H1 (cell line): ENCODE data around the gene TNP2. TPM values are rescaled to one million over a fixed set of nuclear protein-coding genes. Genes with fewer than 3 reads are reported as not detected.

Source experiments
- CTCF ChIA-PET: fragments of 300-600 bp; sonication (Branson Sonifier 250); formaldehyde crosslinking; loops from one replicate; lab custom pipeline; 2021; ENCODE audit not compliant: partially characterized antibody; lab: Charles Lee
- POLR2A ChIA-PET: fragments of 300-600 bp; sonication (Branson Sonifier 250); formaldehyde crosslinking; loops from one replicate; lab custom pipeline; 2021; ENCODE audit warnings: inconsistent platforms; ENCODE audit not compliant: partially characterized antibody; lab: Charles Lee
- DNase-seq, 2 experiments: peaks; one replicate each; pipeline versions ENCODE4 v3.0.0 to v3.0.0-alpha.2; 2010 to 2022; ENCODE audit warnings: low spot score in 2 of 2, low read depth in 1 of 2, mixed read lengths in 1 of 2
- FAIRE-seq: peaks from 2 replicates; lab custom pipeline; 2011; peaks lifted over from hg19 to GRCh38; lab: Jason Lieb, UNC
- H2AFZ ChIP-seq: 2 replicates; pipeline ENCODE4 v1.8.1; 2012; ENCODE audit warnings: low read length, inconsistent platforms
- H2AK5ac ChIP-seq: 2 replicates; pipeline ENCODE4 v1.6.1; 2013; ENCODE audit warnings: low read depth, low read length
- H2BK120ac ChIP-seq: replicated peaks from 2 replicates; pipeline ENCODE3; 2013; ENCODE audit warnings: low read depth, low read length, inconsistent platforms
- H2BK12ac ChIP-seq: 2 replicates; pipeline ENCODE4 v1.6.1; 2013; ENCODE audit warnings: low read depth, low read length
- H2BK15ac ChIP-seq: 2 replicates; pipeline ENCODE4 v1.6.1; 2013; ENCODE audit warnings: low read length
- H2BK20ac ChIP-seq: 2 replicates; pipeline ENCODE4 v1.6.1; 2013; ENCODE audit warnings: low read length
- H2BK5ac ChIP-seq: 2 replicates; pipeline ENCODE4 v1.6.1; 2013; ENCODE audit warnings: low read depth, low read length
- H3K14ac ChIP-seq: 2 replicates; pipeline ENCODE4 v1.6.1; 2013; ENCODE audit warnings: inconsistent platforms; ENCODE audit not compliant: insufficient read length
- H3K18ac ChIP-seq: 2 replicates; pipeline ENCODE4 v1.6.1; 2013; ENCODE audit warnings: low read length; ENCODE audit errors: extremely low read depth
- H3K23ac ChIP-seq: 2 replicates; pipeline ENCODE4 v1.6.1; 2013; ENCODE audit warnings: inconsistent platforms; ENCODE audit not compliant: insufficient read length
- H3K23me2 ChIP-seq: 2 replicates; pipeline ENCODE4 v1.6.1; 2013; ENCODE audit warnings: low read depth, low read length
- H3K27ac ChIP-seq: 2 replicates; pipeline ENCODE4 v1.6.1; 2011; ENCODE audit warnings: low read depth, low read length, inconsistent platforms
- H3K27me3 ChIP-seq, 4 experiments: replicated peaks in 1 of 4; 1 replicate in 1 of 4; 2 replicates in 3 of 4; pipeline versions ENCODE4 v1.6.1 to v1.8.1; 2011 to 2013; ENCODE audit warnings: low read length in 3 of 4, mild to moderate bottlenecking in 3 of 4, inconsistent platforms in 2 of 4, mixed read lengths in 2 of 4, moderate library complexity in 1 of 4; ENCODE audit not compliant: control insufficient read depth in 3 of 4, insufficient read depth in 3 of 4; ENCODE audit errors: extremely low read depth in 1 of 4
- H3K36me3 ChIP-seq, 4 experiments: 2 replicates each; pipeline versions ENCODE4 v1.6.1 to v1.8.1; 2011 to 2013; ENCODE audit warnings: mild to moderate bottlenecking in 4 of 4, low read length in 3 of 4, moderate library complexity in 2 of 4, control low read depth in 1 of 4, inconsistent platforms in 1 of 4; ENCODE audit not compliant: insufficient read depth in 4 of 4, control insufficient read depth in 2 of 4
- H3K4ac ChIP-seq: replicated peaks from 2 replicates; pipeline ENCODE3; 2013; ENCODE audit warnings: low read length, low read depth, mixed read lengths, inconsistent platforms; ENCODE audit not compliant: insufficient read length
- H3K4me1 ChIP-seq, 4 experiments: replicated peaks in 1 of 4; 1 replicate in 1 of 4; 2 replicates in 3 of 4; pipeline versions ENCODE4 v1.6.1 to v1.8.1; 2011 to 2013; ENCODE audit warnings: low read length in 3 of 4, inconsistent platforms in 2 of 4, mixed read lengths in 1 of 4; ENCODE audit not compliant: insufficient read depth in 4 of 4, control insufficient read depth in 3 of 4
- H3K4me2 ChIP-seq, 2 experiments: 2 replicates each; pipeline versions ENCODE4 v1.6.1 to v1.8.1; 2011 to 2013; ENCODE audit warnings: low read depth in 2 of 2, low read length in 2 of 2, control low read depth in 1 of 2, inconsistent platforms in 1 of 2, mild to moderate bottlenecking in 1 of 2; ENCODE audit not compliant: insufficient read depth in 1 of 2
- H3K4me3 ChIP-seq, 4 experiments: fragments of 200-600, 300-600 bp in 1 of 4; sonication (generic), shearing (Covaris generic), sonication (Bioruptor Twin) in 1 of 4; 2 replicates each; pipeline versions ENCODE4 v1.5.1 to v1.8.1; 2011 to 2016; ENCODE audit warnings: low read length in 4 of 4, low read depth in 3 of 4, control low read depth in 2 of 4, inconsistent platforms in 2 of 4, mild to moderate bottlenecking in 2 of 4, mixed read lengths in 1 of 4, moderate library complexity in 1 of 4; ENCODE audit not compliant: insufficient read depth in 2 of 4; ENCODE audit errors: extremely low read depth in 1 of 4
- H3K56ac ChIP-seq: replicated peaks from 2 replicates; pipeline ENCODE3; 2013; ENCODE audit warnings: low read depth, mild to moderate bottlenecking, mixed read lengths, low read length, inconsistent platforms; ENCODE audit not compliant: insufficient read length
- H3K79me1 ChIP-seq: 2 replicates; pipeline ENCODE4 v1.6.1; 2013; ENCODE audit warnings: low read depth, low read length, control low read depth
- H3K79me2 ChIP-seq, 2 experiments: 2 replicates each; pipeline versions ENCODE4 v1.6.1 to v1.8.1; 2012 to 2013; ENCODE audit warnings: low read length in 2 of 2, mild to moderate bottlenecking in 2 of 2, inconsistent platforms in 1 of 2; ENCODE audit not compliant: insufficient read depth in 2 of 2, control insufficient read depth in 1 of 2
- H3K9ac ChIP-seq, 4 experiments: replicated peaks in 1 of 4; 1 replicate in 1 of 4; 2 replicates in 3 of 4; pipeline versions ENCODE4 v1.6.1 to v1.8.1; 2011 to 2013; ENCODE audit warnings: low read depth in 3 of 4, low read length in 3 of 4, control low read depth in 2 of 4, mild to moderate bottlenecking in 2 of 4, moderate library complexity in 2 of 4, inconsistent platforms in 1 of 4; ENCODE audit errors: extremely low read depth in 1 of 4
- H3K9me3 ChIP-seq, 2 experiments: 2 replicates each; pipeline versions ENCODE4 v1.6.1 to v1.8.1; 2012 to 2013; ENCODE audit warnings: mild to moderate bottlenecking in 2 of 2, moderate library complexity in 2 of 2, control low read depth in 1 of 2, inconsistent platforms in 1 of 2, low read depth in 1 of 2, low read length in 1 of 2, mixed read lengths in 1 of 2; ENCODE audit not compliant: insufficient read depth in 2 of 2
- H4K20me1 ChIP-seq, 2 experiments: replicated peaks in 1 of 2; 2 replicates each; pipeline versions ENCODE3 to v1.8.1; 2011 to 2013; ENCODE audit warnings: inconsistent platforms in 2 of 2, low read length in 2 of 2, mild to moderate bottlenecking in 1 of 2; ENCODE audit not compliant: insufficient read depth in 2 of 2, control insufficient read depth in 1 of 2
- H4K5ac ChIP-seq: 2 replicates; pipeline ENCODE4 v1.6.1; 2013; ENCODE audit warnings: low read length, low read depth, mixed read lengths, inconsistent platforms; ENCODE audit not compliant: insufficient read length
- H4K8ac ChIP-seq: 2 replicates; pipeline ENCODE4 v1.8.0; 2013; ENCODE audit warnings: mild to moderate bottlenecking, moderate library complexity, low read length, inconsistent platforms; ENCODE audit not compliant: insufficient read depth; ENCODE audit errors: extremely low read depth
- H4K91ac ChIP-seq: replicated peaks from 2 replicates; pipeline ENCODE3; 2013; ENCODE audit warnings: low read length, mixed read lengths, inconsistent platforms; ENCODE audit not compliant: insufficient read length
- BCL11A ChIP-seq, 2 experiments: IDR thresholded peaks; one replicate each; pipeline ENCODE4 v1.6.1; 2011; ENCODE audit warnings: low read depth in 2 of 2, low read length in 2 of 2, mild to moderate bottlenecking in 2 of 2
- BRCA1 ChIP-seq: IDR thresholded peaks from 2 replicates; pipeline ENCODE4 v1.6.1; 2012; ENCODE audit warnings: low read depth, low read length, improper control_type of control experiment
- CBX5 ChIP-seq: fragments of 300-800, 300-1000 bp; sonication (generic); IDR thresholded peaks from 2 replicates; pipeline ENCODE4 v1.7.1; 2016; ENCODE audit warnings: antibody characterized with exemption, low read length, low read depth
- CBX8 ChIP-seq: fragments of 300-800, 300-1000 bp; sonication (generic); IDR thresholded peaks from 2 replicates; pipeline ENCODE4 v1.7.1; 2016; ENCODE audit warnings: low read depth, low read length, borderline replicate concordance
- CHD2 ChIP-seq: IDR thresholded peaks from 2 replicates; pipeline ENCODE4 v1.6.1; 2012; ENCODE audit warnings: low read length, improper control_type of control experiment
- CTBP2 ChIP-seq: IDR thresholded peaks from 2 replicates; pipeline ENCODE4 v1.7.0; 2011; ENCODE audit warnings: borderline replicate concordance, mild to moderate bottlenecking, moderate library complexity, mixed read lengths, low read length; ENCODE audit not compliant: insufficient read depth, insufficient read length
- NANOG ChIP-seq: IDR thresholded peaks from 2 replicates; pipeline ENCODE4 v1.6.1; 2011; ENCODE audit warnings: low read length, low read depth, mild to moderate bottlenecking, inconsistent platforms; ENCODE audit not compliant: insufficient read depth, poor library complexity, severe bottlenecking
- NRF1 ChIP-seq: IDR thresholded peaks from 2 replicates; pipeline ENCODE4 v1.6.1; 2011; ENCODE audit warnings: mild to moderate bottlenecking, low read depth, low read length, improper control_type of control experiment
- POLR2A ChIP-seq, 2 experiments: IDR thresholded peaks; 1 replicate in 1 of 2; 2 replicates in 1 of 2; pipeline ENCODE4 v1.6.1; 2011; ENCODE audit warnings: low read depth in 2 of 2, low read length in 2 of 2, mild to moderate bottlenecking in 2 of 2; ENCODE audit errors: control extremely low read depth in 1 of 2
- SIN3A ChIP-seq, 2 experiments: IDR thresholded peaks in 1 of 2; conservative IDR thresholded peaks in 1 of 2; 2 replicates each; pipeline ENCODE4 v1.6.1; 2011 to 2012; ENCODE audit warnings: low read length in 2 of 2, improper control_type of control experiment in 1 of 2, low read depth in 1 of 2, mild to moderate bottlenecking in 1 of 2
- TBP ChIP-seq: IDR thresholded peaks from 2 replicates; pipeline ENCODE4 v1.6.1; 2011; ENCODE audit warnings: low read depth, low read length, improper control_type of control experiment
- TCF12 ChIP-seq: IDR thresholded peaks from 2 replicates; pipeline ENCODE4 v1.6.1; 2011; ENCODE audit warnings: low read depth, mild to moderate bottlenecking, low read length
- YY1 ChIP-seq: IDR thresholded peaks from 2 replicates; pipeline ENCODE4 v1.6.1; 2011; ENCODE audit warnings: low read depth, mild to moderate bottlenecking, low read length
- WGBS, 2 experiments: shearing (Covaris generic) in 1 of 2; methylation state at CpG; one replicate each; pipeline versions ENCODE4 v1.1.6 to v1.1.7; 2013 to 2015; ENCODE audit warnings: low lambda C conversion rate in 2 of 2, mixed read lengths in 2 of 2, inconsistent platforms in 1 of 2, low coverage in 1 of 2, missing lambda C conversion rate in 1 of 2; ENCODE audit not compliant: insufficient replicate concordance in 2 of 2, insufficient coverage in 1 of 2, insufficient read length in 1 of 2; ENCODE audit errors: extremely low coverage in 1 of 2, missing lambda C conversion rate in 1 of 2; 5-methylcytosine and 5-hydroxymethylcytosine counted together
- polyA plus RNA-seq, 7 experiments: library from polyadenylated mRNA; depleted of rRNA in 3 of 7; stranded (reverse) in 5 of 7; unstranded in 2 of 7; fragments of >200 nt in 5 of 7; fragments of 200-250 nt in 2 of 7; gene quantifications; 1 replicate in 5 of 7; 2 replicates in 1 of 7; 4 replicates in 1 of 7; pipeline versions ENCODE4 v1.2.1 to v1.2.3, GENCODE V29; 2011 to 2013; ENCODE audit warnings: missing spikeins in 2 of 7, mixed read lengths in 2 of 7
- total RNA-seq: library from RNA; stranded (reverse); fragmentation: NEBNext Ultra II Directional; extraction: Animal tissue kit (Norgen Biotek cat#: 25700); gene quantifications from 2 replicates; pipeline ENCODE4 v1.2.1, GENCODE V29; 2021
- TF ChIP-seq, protein P1 (sequence below): IDR thresholded peaks from 2 replicates; pipeline ENCODE4 v1.6.1; 2011; ENCODE audit warnings: low read depth, mild to moderate bottlenecking, low read length; ENCODE audit not compliant: insufficient read depth

Gene TNP2
- total and polyA plus RNA-seq, 2 of the 8 experiments (the other 6 are each of a cell fraction or from before 2014, with no cell fraction given): not detected

DNA sequence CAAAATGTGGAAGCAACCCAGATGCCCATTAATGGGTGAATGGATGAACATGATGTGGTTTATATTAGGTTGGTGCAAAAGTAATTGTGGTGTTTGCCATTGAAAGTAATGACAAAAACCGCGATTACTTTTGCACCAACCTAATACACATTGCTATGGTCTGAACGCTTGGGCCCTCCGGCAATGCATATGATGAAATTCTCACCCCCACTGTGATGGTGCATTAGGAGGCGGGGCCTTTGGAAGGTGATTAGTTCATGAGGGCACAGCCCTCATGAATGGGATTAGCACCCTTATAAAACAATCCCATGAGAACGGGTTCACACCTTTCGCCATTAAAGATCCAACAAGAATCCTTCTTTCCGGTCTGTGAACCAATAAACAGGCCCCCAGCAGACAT lies 37.3 kb upstream of the TNP2 start:
- Histone ChIP-seq H2AK5ac (no peak overlapping the region), H3K18ac (no peak overlapping the region), H2BK120ac (no peak overlapping the region), H3K9ac (no peak overlapping the region), H2AFZ (no peak overlapping the region), H4K20me1 (no peaks in the 10 kb centered on the region), H3K9me3 (no peaks in the 10 kb centered on the region), H4K8ac (no peak overlapping the region), H3K4me3 (no peak overlapping the region), H3K4ac (no peak overlapping the region), H3K23ac (no peak overlapping the region), H3K4me1 (peaks cover 0 to 12% (median 3%) of the 10 kb centered on the region in 4 experiments; a peak in 4 of 7 replicates), H2BK12ac (peak overlapping the region; percentile 52; the same call in 1 of the 2 replicates), H3K36me3 (no peaks in the 10 kb centered on the region), H4K5ac (no peak overlapping the region), H2BK5ac (no peak overlapping the region), H3K56ac (no peak overlapping the region), H4K91ac (no peak overlapping the region), H3K4me2 (no peak overlapping the region), H2BK20ac (no peak overlapping the region; the same call in 1 of the 2 replicates), H3K14ac (no peak overlapping the region), H3K79me1 (no peaks in the 10 kb centered on the region), H3K79me2 (no peaks in the 10 kb centered on the region), H2BK15ac (no peak overlapping the region), H3K27ac (no peak overlapping the region), H3K23me2 (no peaks in the 10 kb centered on the region), H3K27me3 (no peaks in the 10 kb centered on the region)
- DNase-seq (no peak), FAIRE-seq (no peak)
- WGBS, 2 experiments: 96% methylated on average over 8 of the region's 8 CpGs; no CpG with 5 or more reads in 1 of the 2 experiments
- ChIA-PET CTCF (no interaction called here), POLR2A (interaction anchor here (0.7 kb wide), 1 partner anchor 10 kb away, joined by 3 read pairs; no protein-coding TSS in a partner anchor)
- no peak for TF ChIP-seq POLR2A (IDR thresholded peaks at IDR 0.05; ENCODE audit: control extremely low read depth in 1 of 2, low read depth in 2 of 2, low read length in 2 of 2)
- no peak for TF ChIP-seq BCL11A (IDR thresholded peaks at IDR 0.05; ENCODE audit: low read depth in 2 of 2, low read length in 2 of 2)
- TF ChIP-seq CHD2: no peak
- no peak for TF ChIP-seq NANOG
- no peak for TF ChIP-seq CTBP2
- no peak for TF ChIP-seq SIN3A (conservative IDR thresholded peaks at IDR 0.05 in 1 of 2, IDR thresholded peaks at IDR 0.05 in 1 of 2; ENCODE audit: low read depth in 1 of 2, low read length in 2 of 2)
- TF ChIP-seq TCF12: no peak
- TF ChIP-seq TBP: no peak
- no peak for TF ChIP-seq NRF1
- TF ChIP-seq, protein P1, sequence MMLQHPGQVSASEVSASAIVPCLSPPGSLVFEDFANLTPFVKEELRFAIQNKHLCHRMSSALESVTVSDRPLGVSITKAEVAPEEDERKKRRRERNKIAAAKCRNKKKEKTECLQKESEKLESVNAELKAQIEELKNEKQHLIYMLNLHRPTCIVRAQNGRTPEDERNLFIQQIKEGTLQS: no peak
- no peak for TF ChIP-seq CBX5
- TF ChIP-seq BRCA1: no peak
- TF ChIP-seq CBX8: no peak
- TF ChIP-seq YY1: no peak
